ENCODE measurements around the gene PAAF1.

The PAAF1 gene, protein sequence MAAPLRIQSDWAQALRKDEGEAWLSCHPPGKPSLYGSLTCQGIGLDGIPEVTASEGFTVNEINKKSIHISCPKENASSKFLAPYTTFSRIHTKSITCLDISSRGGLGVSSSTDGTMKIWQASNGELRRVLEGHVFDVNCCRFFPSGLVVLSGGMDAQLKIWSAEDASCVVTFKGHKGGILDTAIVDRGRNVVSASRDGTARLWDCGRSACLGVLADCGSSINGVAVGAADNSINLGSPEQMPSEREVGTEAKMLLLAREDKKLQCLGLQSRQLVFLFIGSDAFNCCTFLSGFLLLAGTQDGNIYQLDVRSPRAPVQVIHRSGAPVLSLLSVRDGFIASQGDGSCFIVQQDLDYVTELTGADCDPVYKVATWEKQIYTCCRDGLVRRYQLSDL

GRCh38 chr11:73876424-73877310, at the start of gene PAAF1, which contains the start of gene COA4:
TSS of gene PAAF1 (plus strand) at chr11:73876999. CDS start at chr11:73877022, 23 bp downstream.
TSS of gene COA4 (minus strand) at chr11:73876846. CDS start at chr11:73873378, 3,468 bp downstream.
- Histone ChIP-seq H3K36me3 (ENCODE audit: insufficient read depth, low read length) (peaks cover 40% of the 10 kb centered on the region), H3K79me2 (ENCODE audit: insufficient read depth, low read length) (peaks cover 25% of the 10 kb centered on the region), H3K4me1 (ENCODE audit: insufficient read depth, low read length, severe bottlenecking) (peaks cover 28% of the 10 kb centered on the region), H3K27ac (ENCODE audit: low read depth, low read length, poor library complexity, severe bottlenecking) (peak within 1 kb of the TSS; percentile 84), H3K4me3 (ENCODE audit: low read depth, low read length, poor library complexity, severe bottlenecking) (peak within 1 kb of the TSS; percentile 69), H3F3A (ENCODE audit: insufficient read depth, low read length) (no peaks in the 10 kb centered on the region), H2AFZ (ENCODE audit: low read length) (no peak within 1 kb of the TSS), H3K9me3 (ENCODE audit: low read length) (no peaks in the 10 kb centered on the region), H3K9me2 (ENCODE audit: low read depth, low read length) (no peaks in the 10 kb centered on the region), H3K4me2 (ENCODE audit: low read length) (peak within 1 kb of the TSS; percentile 88), H4K20me1 (ENCODE audit: insufficient read depth, low read length) (no peaks in the 10 kb centered on the region), H3K9ac (ENCODE audit: low read length) (peak within 1 kb of the TSS; percentile 86), H3K27me3 (ENCODE audit: insufficient read depth, low read length) (no peaks in the 10 kb centered on the region)
- TF ChIP-seq CTCF (IDR thresholded peaks at IDR 0.05; ENCODE audit: low read length) (no peak), EZH2 (IDR thresholded peaks at IDR 0.05; ENCODE audit: borderline replicate concordance, low read length) (no peak)

DNA sequence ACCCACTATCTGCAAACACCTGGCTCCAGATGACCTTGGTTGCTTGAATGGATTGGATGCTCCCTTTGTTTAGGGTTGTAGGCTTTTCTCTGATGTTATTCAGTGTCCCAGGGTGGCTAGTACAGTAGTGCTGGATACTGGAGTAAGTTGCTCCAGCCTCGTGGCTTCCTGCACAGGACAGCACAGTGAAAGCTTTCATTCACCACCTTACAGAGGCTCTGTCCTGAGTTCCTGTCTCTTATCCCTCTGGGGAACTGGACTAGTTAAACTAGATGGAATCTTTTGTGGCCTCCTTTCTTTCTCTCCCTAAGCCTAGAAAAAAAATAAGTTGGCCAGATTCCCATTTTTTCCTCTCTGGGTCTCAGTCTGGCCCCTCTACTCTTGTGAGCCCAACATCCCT, 46.5 kb upstream of the PAAF1 start:
- Histone ChIP-seq H3K27ac (ENCODE audit: low read depth, low read length, poor library complexity, severe bottlenecking) (no peak overlapping the region), H3K9me2 (ENCODE audit: low read depth, low read length) (no peaks in the 10 kb centered on the region)

More for the DNA sequence above, 46.5 kb upstream of the PAAF1 start:
- Histone ChIP-seq H3K4me1 (ENCODE audit: insufficient read depth, low read length, severe bottlenecking) (no peaks in the 10 kb centered on the region), H3F3A (ENCODE audit: insufficient read depth, low read length) (no peaks in the 10 kb centered on the region), H3K36me3 (ENCODE audit: insufficient read depth, low read length) (peaks cover 38% of the 10 kb centered on the region), H3K4me2 (ENCODE audit: low read length) (no peak overlapping the region), H4K20me1 (ENCODE audit: insufficient read depth, low read length) (no peaks in the 10 kb centered on the region), H2AFZ (ENCODE audit: low read length) (no peak overlapping the region), H3K9me3 (ENCODE audit: low read length) (no peaks in the 10 kb centered on the region), H3K79me2 (ENCODE audit: insufficient read depth, low read length) (no peaks in the 10 kb centered on the region), H3K9ac (ENCODE audit: low read length) (no peak overlapping the region), H3K27me3 (ENCODE audit: insufficient read depth, low read length) (no peaks in the 10 kb centered on the region), H3K4me3 (ENCODE audit: low read depth, low read length, poor library complexity, severe bottlenecking) (no peak overlapping the region)
- no peak for TF ChIP-seq EZH2 (IDR thresholded peaks at IDR 0.05; ENCODE audit: borderline replicate concordance, low read length)
- no peak for TF ChIP-seq CTCF (IDR thresholded peaks at IDR 0.05; ENCODE audit: low read length)

Measured in OCI-LY1 (cell line).